Stimulated activated CD4-positive, alpha-beta T cell treated with anti-CD3 and anti-CD28 coated beads, TNF-alpha, amount 100 ng/mL, for 48 hours (primary cell): ENCODE results near the gene ROR2.

Experiments
- DNase-seq, 3 donors: peaks; one replicate each; pipeline ENCODE4 v3.0.0-alpha.2; 2020; ENCODE audit warnings: low read depth in 3 of 3

The ROR2 gene

DNA sequence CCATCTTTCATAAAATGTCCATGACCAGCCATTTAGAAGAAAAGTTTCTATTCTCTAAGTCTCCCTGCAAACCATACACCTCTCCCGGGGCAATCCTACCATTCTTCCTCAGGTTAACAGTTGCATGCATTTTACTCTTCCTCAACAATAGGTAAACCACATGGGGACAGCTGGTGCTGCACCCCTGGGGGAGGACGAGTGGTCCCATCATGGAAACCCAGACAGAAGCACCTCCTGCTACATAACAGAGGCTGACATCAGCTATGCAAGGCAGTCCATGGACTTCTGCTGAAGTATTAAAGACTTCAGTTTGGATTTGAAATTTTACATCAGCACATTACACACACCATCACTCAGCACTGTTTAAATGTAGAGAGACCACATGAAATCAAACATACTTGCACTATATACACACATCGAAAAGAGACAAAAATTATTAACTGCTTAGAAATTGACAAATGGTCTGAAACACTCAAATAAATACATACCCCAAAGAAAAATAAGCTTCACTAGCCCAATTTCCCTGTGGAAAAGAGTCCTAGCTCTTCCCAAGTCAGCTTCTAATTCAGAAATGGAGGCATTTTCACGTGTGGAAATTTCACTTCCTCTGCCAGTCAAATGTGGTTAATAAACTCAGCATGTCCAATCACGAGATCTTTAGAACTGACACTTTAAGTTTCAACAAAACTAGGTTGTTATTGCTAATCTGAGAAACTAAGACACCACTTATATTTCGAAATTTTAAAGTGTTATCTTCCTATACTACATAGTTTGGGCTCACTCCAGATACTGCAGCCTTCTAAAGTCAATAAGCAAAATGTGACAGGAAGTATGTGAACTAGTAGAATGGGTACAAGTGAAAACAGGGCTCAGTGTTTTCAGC lies 173.4 kb downstream of the ROR2 start:
- no peak for DNase-seq

- DNase-seq: no peak
These were observed 174.4 kb downstream of the ROR2 start for GRCh38 chr9:91775708-91776028.

DNA sequence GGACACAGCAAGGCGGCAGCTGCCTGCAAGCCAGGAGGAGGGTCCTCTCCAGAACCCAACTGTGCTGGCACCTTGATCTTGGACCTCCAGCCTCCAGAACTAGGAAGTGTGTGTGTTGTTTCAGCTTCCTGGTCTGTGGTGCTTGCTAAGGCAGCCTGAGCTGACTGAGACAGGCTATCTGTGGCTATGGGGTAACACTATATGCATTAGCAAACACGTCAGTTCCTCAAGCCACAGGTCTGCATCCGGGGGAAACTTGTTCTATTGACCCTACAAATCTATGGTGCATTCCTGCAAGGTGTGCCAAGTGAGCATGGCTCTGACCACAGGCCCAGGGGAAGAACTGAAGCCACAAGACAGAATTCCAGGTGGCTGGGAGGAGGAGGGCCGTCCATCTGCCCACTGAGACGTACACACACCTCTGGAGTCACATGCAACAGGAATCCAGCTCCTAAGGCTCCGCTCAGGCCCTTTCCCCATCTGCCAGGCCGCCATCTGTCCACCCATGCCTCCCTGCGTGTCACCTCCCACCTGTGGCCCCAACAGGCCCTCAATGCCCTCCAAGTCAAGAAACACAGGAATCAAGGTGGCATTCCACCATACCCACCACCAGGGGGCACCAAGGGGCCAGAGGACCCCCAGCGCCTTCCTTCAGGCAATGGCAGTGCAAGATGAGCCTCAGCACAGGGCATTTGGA lies 174.9 kb downstream of the ROR2 start:
- DNase-seq: peak; percentile 40 to 57 (median 43)

- DNase-seq: no peak
These were observed 176.9 kb downstream of the ROR2 start for GRCh38 chr9:91773156-91773555.

GRCh38 chr9:91771864-91772263 lies 178.2 kb downstream of the ROR2 start:
- no peak for DNase-seq

DNA sequence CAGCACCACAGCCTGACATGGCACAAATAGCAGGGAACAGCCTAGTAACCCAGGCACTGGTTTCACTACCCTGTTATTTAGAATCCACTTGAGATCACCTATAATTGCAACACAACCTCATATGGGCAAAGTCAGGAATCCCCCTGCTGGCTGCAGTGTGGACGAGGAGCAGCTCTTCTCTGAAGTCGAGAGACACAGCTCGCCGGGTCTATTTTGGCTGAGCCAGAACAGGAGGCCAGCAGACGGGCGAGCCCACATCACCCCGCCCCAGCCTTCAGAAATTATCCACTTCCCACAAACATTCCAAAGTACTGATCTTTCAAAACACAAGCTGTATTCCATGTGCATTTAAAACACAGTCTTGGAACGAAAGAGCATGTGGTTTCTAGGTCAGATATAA lies 179.0 kb downstream of the ROR2 start:
- no peak for DNase-seq

GRCh38 chr9:91770229-91770628 lies 179.8 kb downstream of the ROR2 start:
- no peak for DNase-seq

DNA sequence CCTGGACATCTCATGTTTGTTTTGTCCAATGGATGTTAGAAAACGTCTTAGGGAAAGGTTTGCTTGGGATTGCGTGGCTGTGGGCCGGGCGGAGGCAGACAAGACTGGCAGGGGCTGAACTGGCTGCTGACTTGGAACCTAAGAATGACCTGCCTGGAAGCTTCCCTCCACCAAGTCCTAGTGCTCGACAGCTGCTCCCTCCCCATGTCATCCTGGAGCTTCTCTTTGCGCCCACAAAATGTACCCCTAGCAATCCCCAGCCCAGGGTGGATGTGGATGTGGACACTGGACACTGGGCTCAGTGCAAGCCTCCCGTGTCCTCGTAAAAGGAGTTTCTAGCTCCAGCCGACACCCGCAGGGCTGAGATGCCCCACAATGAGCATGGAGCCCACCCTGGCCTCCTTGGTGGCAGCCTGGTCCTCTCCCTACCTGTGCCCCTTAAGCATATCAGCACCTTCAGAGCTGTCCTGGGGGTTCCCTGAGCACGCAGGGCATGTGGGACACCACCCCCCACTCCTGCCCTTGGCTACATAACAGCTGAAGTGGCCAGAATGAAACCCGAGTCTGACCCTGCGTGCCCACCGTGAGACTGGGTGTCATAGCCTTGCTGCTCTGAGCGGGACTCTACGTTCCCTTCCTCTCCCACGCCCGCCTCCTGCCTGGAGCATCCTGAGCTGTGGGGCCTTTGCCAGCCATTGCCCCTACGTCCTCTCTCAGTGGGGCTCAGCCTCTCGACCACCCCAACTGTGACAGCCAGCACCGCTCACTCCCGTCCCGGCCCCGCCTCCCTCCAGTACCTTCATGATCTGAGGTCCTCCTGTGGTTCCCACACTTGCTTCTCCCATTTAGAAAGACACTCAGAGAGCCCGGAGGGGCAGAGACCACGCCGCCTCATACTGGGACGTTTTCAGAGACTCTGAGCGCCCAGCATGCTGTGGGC lies 180.8 kb downstream of the ROR2 start:
- DNase-seq: no peak

- DNase-seq: no peak
These were observed 181.5 kb downstream of the ROR2 start for GRCh38 chr9:91768507-91768906.

GRCh38 chr9:91766315-91767069 lies 183.5 kb downstream of the ROR2 start:
- DNase-seq: no peak

DNA sequence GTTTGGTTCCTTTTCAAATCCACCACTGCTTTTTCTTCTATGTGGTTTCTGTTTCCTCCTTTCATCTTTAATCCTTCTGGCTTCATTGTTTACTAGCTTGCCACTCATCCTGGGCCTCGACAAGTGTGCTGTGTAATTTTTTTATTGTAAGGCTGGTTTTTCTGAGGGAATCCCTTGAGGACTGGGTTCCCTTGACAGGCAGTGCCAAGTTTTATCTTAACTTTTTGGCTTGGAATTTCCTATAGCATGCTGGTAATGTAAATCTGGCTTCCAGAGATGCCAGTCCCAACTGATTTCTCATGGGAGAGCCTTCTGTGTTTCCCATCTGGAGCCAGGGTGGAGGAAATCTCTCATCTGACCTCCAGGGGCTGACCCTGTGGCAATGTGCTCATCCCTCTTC lies 184.7 kb downstream of the ROR2 start:
- no peak for DNase-seq

DNA sequence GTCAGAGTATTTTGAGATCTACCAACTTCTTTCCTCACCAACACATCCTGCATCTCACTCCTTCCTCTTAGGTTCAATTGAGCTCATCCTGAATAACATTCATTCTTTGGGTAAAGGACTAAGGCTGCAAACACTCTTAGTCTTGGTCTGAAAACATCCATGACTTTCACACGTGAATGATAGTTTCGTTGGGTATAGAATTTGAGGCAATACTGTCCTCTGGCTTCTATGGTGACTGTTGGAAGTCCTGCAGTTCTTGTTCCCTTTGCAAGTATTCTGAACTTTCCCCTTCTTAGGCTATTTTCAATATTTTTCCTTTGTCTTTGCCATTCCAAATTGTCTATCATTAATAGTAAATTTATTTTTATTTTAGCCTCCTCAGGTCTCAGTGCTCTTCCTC lies 185.4 kb downstream of the ROR2 start:
- no peak for DNase-seq

DNA sequence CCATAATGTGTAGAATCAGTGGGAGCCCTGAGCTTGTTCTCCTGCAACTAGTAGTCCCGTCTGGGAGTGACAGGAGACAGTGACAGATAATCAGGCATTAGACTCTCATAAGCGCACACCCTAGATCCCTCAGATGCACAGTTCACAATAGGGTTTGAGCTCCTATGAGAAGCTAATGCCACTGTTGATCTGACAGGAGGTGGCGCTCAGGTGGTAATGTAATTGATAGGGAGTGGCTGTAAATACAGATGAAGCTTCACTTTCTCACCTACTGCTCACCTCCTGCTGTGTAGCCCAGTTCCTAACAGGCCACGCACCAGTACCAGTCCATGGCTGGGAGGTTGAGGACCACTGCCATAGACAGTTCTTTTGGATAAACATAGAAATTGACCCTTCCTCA lies 188.7 kb downstream of the ROR2 start:
- DNase-seq: no peak

- DNase-seq: no peak
These were observed 189.1 kb downstream of the ROR2 start for GRCh38 chr9:91760906-91761305.

- peak in 2 of 3 donors; percentile 17 to 31 for DNase-seq
These were observed 191.5 kb downstream of the ROR2 start for GRCh38 chr9:91758491-91758981.

DNA sequence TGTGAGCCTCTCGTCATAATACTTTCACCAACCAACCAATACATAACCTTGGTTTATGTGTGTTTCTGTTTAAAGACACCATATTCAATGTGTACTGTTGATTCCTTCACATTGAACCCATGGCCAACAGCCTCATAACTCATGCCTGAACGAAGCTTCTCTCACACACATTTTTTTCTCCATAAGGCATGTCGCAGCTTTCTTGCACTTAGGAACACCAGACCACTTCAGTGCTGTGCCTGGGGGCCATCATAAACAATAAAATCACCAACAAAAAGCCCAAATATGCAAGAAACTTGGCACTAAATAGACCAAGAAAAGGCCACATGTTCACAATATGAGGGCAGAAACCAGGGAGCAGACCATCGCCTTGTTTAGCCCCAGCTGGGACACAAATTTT lies 192.2 kb downstream of the ROR2 start:
- DNase-seq: no peak

- DNase-seq: no peak
These were observed 193.6 kb downstream of the ROR2 start for GRCh38 chr9:91756510-91756780.

GRCh38 chr9:91755761-91756509 lies 194.1 kb downstream of the ROR2 start:
- DNase-seq: no peak

DNA sequence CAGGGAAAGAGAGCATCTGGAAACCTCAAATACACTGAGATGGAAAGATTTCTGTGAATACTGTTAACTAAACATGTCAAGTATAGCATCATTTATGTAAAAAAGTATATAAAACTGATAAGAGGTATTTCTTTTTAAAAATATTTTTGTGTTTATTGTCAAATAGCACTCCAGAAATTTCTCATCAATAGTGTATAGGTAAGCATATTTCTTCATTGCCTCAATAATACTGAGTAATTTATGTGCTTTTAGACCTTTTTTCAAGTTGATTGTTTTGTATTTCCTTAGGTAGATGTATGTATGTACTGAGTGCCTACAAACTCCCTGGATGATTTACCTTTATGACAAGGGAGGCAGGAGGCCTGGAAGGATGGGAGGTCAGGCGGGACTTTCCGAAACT lies 196.3 kb downstream of the ROR2 start:
- no peak for DNase-seq

DNA sequence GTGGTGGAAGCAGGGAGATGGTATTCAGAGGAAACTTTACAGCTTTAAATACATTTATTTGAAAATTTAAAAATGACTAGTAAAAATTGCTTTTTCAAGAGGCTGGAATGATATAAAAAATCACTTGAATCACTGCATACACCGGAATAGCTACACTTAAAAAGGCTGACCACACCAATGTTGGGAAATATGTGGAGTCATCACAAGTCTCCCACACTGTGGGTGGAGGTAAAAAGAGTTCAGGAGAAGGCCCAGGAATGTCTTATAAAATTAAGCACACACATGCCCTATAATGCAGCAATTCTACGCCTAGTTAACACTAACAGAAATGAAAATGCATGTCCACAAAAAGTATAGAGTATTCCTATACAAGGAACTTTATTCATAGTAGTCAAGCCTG lies 198.1 kb downstream of the ROR2 start:
- no peak for DNase-seq

DNA sequence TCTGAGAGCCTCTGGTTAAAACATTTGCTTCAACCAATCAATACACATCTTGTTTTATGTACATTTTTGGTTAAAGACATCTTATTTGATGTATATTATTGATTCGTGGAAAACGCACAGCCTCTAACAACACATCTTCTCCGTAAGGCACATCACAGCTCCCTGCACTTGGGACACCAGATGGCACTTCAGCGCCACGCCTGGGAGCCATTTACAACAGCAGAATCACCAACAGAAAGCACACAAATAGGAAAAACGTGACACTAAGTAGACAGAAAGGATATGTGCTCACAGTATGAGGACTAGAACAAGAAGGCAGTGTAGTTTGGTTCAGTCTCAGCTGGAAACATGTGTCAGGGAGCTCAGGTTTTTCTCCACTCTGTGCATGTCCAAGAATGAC lies 199.7 kb downstream of the ROR2 start:
- no peak for DNase-seq
